ENCODE measurements around the gene EHD1. TPM values are rescaled to one million over a fixed set of nuclear protein-coding genes. Genes with fewer than 3 reads are reported as not detected.

Gene EHD1
- total RNA-seq, 5 donors from 2014 or later (not counting 1 experiment from before 2014, with no cell fraction given), result 126 to 286 (median 269) TPM

DNA sequence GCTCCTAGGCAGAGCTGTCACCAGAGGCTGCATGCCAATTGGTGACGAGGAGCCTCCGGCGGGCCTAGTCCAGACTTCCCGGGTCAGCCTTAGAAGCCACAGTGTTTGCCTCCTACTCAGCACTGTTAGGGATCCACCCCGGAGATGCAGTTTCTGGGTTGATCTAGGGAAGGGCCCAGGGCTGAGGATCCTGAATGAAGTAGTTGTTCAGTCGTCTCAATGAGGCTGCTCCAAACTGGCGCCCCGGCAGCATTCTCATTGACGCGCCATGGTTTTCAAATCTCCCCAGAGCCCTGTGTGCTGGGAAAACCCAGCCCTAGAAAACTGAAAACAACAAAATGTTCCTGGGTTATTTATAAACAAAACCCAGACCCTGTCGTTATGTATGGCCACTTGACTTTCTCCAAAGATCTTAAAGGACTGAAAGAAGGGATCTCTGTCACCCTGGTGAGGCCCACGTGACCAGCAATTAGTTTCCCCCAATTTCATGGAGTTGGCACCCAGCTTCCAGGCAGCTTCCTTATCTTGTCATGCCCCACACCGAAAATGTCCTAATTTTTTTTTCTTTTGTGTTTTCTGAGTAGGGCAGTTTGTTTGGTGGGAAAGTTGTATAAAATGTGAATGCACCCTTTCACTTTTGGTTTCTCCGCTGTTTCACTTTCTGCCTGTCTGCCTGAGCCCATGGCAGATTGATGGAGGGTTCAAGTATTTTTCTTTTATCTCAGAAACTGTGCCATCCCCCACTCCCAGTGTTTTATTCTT is 2.0 kb upstream of the EHD1 start:
- Histone ChIP-seq H3K36me3 (ENCODE audit: control insufficient read depth in 2 of 2, extremely low read depth in 1 of 2, insufficient read depth in 1 of 2, low read length in 1 of 2) (peaks cover 5 to 6% of the 10 kb centered on the region in 2 donors), H3K4me3 (ENCODE audit: control insufficient read depth in 1 of 2, extremely low read depth in 1 of 2, low read length in 1 of 2) (peak overlapping the region; percentile 24 to 44), H3K9me3 (no peaks in the 10 kb centered on the region), H3K4me1 (ENCODE audit: control insufficient read depth in 1 of 2, extremely low read depth in 1 of 2, insufficient read depth in 2 of 2, low read length in 2 of 2) (peaks cover 24 to 66% of the 10 kb centered on the region in 2 experiments), H3K27ac (ENCODE audit: low read length) (peak overlapping the region; percentile 89), H3K27me3 (replicated peaks in 1 of 2; ENCODE audit: control insufficient read depth in 2 of 2, extremely low read depth in 1 of 2, insufficient read depth in 2 of 2, low read length in 1 of 2) (no peaks in the 10 kb centered on the region)
- Mint-ChIP-seq H3K4me1 (peaks cover 43 to 60% (median 59%) of the 10 kb centered on the region in 3 donors), H3K27me3 (no peaks in the 10 kb centered on the region), H3K27ac (peak overlapping the region; percentile 96), H3K36me3 (peaks cover 20% of the 10 kb centered on the region), H3K9me3 (no peaks in the 10 kb centered on the region), H3K4me3 (peak overlapping the region; percentile 84 to 99 (median 99))
- DNase-seq (peak in 1 of 35 experiments; percentile 72), ATAC-seq (replicated peaks in 1 of 4) (no peak)
- CTCF ChIA-PET, result interaction anchor here in 1 of 2 donors (0.6 kb wide), 1 partner anchor 64 kb away, joined by 4 read pairs; no protein-coding TSS in a partner anchor
- WGBS (ENCODE audit: insufficient coverage), result 44% methylated on average over 8 of the region's 14 CpGs
- POLR2A ChIA-PET, result interaction anchor here (0.6 kb wide), 4 partner anchors 44 to 563 kb away, joined by 4 to 16 read pairs (median 6); partner anchors contain the start of gene PRDX5 (in 1 of the 2)

DNA sequence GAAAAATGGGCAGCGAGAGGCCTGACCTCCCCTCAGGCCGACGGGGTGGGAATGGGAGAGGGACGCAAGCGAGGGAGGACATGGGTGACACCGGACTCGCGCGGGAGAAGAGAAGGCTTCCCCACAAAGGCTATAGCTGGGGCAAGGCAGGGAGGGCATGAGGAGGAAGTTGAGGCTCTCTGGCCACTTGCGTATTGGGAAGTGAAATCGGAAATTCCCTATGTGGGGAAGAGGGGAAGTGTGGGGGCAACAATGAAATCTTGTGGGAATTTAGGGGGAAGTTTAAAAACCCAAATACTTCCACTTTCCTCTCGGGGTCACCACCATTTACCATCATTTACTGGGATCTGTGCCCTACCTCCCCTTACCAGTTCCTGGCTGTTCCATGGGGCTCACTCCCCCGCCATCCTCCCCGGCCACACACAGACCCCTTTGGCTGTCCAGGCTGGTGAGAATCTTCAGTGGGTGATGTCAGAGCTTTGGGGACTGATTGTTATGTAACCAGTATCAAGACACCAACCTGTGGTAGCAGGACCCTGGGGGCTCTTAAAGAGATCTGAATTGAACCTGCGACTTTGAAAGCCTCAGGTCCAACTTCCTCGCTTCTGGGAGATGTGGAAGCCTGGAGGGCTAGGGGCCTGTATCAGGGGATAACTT is 951 bp upstream of the EHD1 start:
- no peaks in the 10 kb centered on the region for H3K27me3 Mint-ChIP-seq
- H3K4me3 Mint-ChIP-seq, result peak overlapping the region; percentile 84 to 99 (median 99)
- CTCF ChIA-PET, result interaction anchor here (0.5 to 1.3 kb wide), 5 partner anchors 9 to 822 kb away, joined by 4 to 5 read pairs (median 4); no protein-coding TSS in a partner anchor
- no peaks in the 10 kb centered on the region for H3K9me3 ChIP-seq
- 5% methylated on average over 9 of the region's 16 CpGs for WGBS (ENCODE audit: insufficient coverage)
- peaks cover 11 to 14% of the 10 kb centered on the region in 2 donors for H3K36me3 ChIP-seq (ENCODE audit: control insufficient read depth in 2 of 2, extremely low read depth in 1 of 2, insufficient read depth in 1 of 2, low read length in 1 of 2)
- POLR2A ChIA-PET, result interaction anchor here in 1 of 2 donors (0.6 kb wide), 2 partner anchors 114 to 662 kb away, joined by 3 to 7 read pairs; no protein-coding TSS in a partner anchor
- peaks cover 30 to 69% of the 10 kb centered on the region in 2 experiments for H3K4me1 ChIP-seq (ENCODE audit: control insufficient read depth in 1 of 2, extremely low read depth in 1 of 2, insufficient read depth in 2 of 2, low read length in 2 of 2)
- no peak for ATAC-seq (replicated peaks in 1 of 4)
- H3K27me3 ChIP-seq (replicated peaks in 1 of 2; ENCODE audit: control insufficient read depth in 2 of 2, extremely low read depth in 1 of 2, insufficient read depth in 2 of 2, low read length in 1 of 2), result no peaks in the 10 kb centered on the region
- H3K36me3 Mint-ChIP-seq, result peaks cover 28% of the 10 kb centered on the region
- H3K4me3 ChIP-seq (ENCODE audit: control insufficient read depth in 1 of 2, extremely low read depth in 1 of 2, low read length in 1 of 2), result peak overlapping the region; percentile 53 to 72
- DNase-seq, result peak in 1 of 35 experiments; percentile 44
- peak overlapping the region; percentile 89 for H3K27ac ChIP-seq (ENCODE audit: low read length)
- no peaks in the 10 kb centered on the region for H3K9me3 Mint-ChIP-seq
- peaks cover 48 to 66% (median 64%) of the 10 kb centered on the region in 3 donors for H3K4me1 Mint-ChIP-seq
- peak overlapping the region; percentile 96 for H3K27ac Mint-ChIP-seq

DNA sequence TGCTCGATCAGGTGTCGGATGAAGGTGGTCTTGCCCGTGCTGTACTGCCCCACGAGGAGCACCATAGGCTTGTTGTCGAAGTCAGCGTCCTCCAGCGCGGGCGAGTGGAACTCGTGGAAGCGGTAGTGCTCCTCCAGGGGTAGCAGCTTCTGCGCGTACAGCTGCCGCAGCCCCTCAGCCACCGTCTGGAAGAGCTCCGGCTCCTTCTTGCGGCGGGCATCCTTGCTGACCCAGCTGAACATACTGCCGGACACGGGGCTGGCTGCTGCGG is 263 bp downstream of the EHD1 start:
- peaks cover 33% of the 10 kb centered on the region for H3K36me3 Mint-ChIP-seq
- Histone ChIP-seq H3K27ac (ENCODE audit: low read length) (peak overlapping the region; percentile 67), H3K4me3 (ENCODE audit: control insufficient read depth in 1 of 2, extremely low read depth in 1 of 2, low read length in 1 of 2) (peak overlapping the region; percentile 95 to 99), H3K36me3 (ENCODE audit: control insufficient read depth in 2 of 2, extremely low read depth in 1 of 2, insufficient read depth in 1 of 2, low read length in 1 of 2) (peaks cover 14 to 21% of the 10 kb centered on the region in 2 donors), H3K27me3 (replicated peaks in 1 of 2; ENCODE audit: control insufficient read depth in 2 of 2, extremely low read depth in 1 of 2, insufficient read depth in 2 of 2, low read length in 1 of 2) (no peaks in the 10 kb centered on the region), H3K4me1 (ENCODE audit: control insufficient read depth in 1 of 2, extremely low read depth in 1 of 2, insufficient read depth in 2 of 2, low read length in 2 of 2) (peaks cover 31 to 71% of the 10 kb centered on the region in 2 experiments), H3K9me3 (no peaks in the 10 kb centered on the region)
- H3K4me1 Mint-ChIP-seq, result peaks cover 55 to 67% (median 63%) of the 10 kb centered on the region in 3 donors
- ChIA-PET CTCF (interaction anchor here in 1 of 2 donors (0.5 to 1.3 kb wide), 5 partner anchors 9 to 90 kb away, joined by 3 to 5 read pairs (median 3); no protein-coding TSS in a partner anchor), POLR2A (interaction anchor here (0.5 to 1.3 kb wide), 9 partner anchors 9 to 677 kb away, joined by 3 to 8 read pairs (median 4); partner anchors contain the start of gene SF1 (in 1 of the 2))
- DNase-seq (peak in 1 of 35 experiments; percentile 37), ATAC-seq (replicated peaks in 1 of 4) (peak; percentile 16 to 34 (median 28))
- 0% methylated on average over 21 of the region's 21 CpGs for WGBS (ENCODE audit: insufficient coverage)
- H3K9me3 Mint-ChIP-seq, result no peaks in the 10 kb centered on the region
- peak overlapping the region; percentile 92 to 97 for H3K27ac Mint-ChIP-seq
- peak overlapping the region; percentile 99 for H3K4me3 Mint-ChIP-seq
- H3K27me3 Mint-ChIP-seq, result no peaks in the 10 kb centered on the region

DNA sequence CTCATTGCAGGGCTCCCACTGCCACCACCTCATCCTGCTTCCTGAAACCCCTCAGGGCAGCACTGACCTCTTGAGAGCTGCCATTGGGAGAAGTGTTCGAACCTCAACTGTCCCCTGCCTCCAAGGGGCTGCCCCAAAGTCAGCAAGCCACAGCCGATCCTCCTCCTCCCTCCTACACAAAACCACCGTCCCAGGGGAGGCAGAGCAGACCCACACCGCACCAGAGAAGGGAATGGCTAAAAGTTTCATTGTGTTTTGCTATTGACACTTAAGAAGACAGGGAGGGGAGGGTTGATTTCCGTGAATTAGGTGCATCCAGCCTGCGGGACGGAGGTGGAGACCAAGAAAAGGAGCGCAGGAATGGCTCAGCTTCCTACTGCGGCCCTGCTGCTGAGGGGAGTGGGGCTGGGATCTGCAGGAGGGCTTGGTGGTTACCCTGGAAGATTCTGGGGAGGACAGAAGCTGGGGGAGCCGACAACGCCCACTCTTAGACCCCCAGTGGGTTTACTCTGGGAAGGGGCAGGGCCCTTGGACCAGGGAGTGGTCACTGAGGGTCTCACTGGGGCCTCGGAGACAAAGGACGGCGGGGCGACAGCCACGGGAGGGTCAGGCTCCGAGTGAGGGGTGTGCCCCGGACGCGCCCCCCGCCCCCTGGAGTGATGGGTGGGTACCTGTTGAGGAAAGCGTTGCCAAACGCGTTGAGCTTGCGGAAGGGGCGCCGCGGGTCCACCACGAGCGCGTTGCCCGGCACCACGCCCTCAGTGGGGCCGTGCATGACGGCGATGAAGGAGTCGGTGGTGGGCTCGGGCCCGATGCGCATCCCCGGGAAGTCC is 815 bp downstream of the EHD1 start:
- under 1% methylated on average over 31 of the region's 41 CpGs for WGBS (ENCODE audit: insufficient coverage)
- Mint-ChIP-seq H3K9me3 (no peaks in the 10 kb centered on the region), H3K4me1 (peaks cover 60 to 73% (median 67%) of the 10 kb centered on the region in 3 donors), H3K27ac (peak overlapping the region; percentile 92 to 97), H3K36me3 (peaks cover 38% of the 10 kb centered on the region), H3K4me3 (peak overlapping the region; percentile 99), H3K27me3 (no peaks in the 10 kb centered on the region)
- DNase-seq (peak in 1 of 35 experiments; percentile 13), ATAC-seq (replicated peaks in 1 of 4) (peak in 3 of 4 experiments; percentile 1 to 5 (median 5))
- Histone ChIP-seq H3K4me1 (ENCODE audit: control insufficient read depth in 1 of 2, extremely low read depth in 1 of 2, insufficient read depth in 2 of 2, low read length in 2 of 2) (peaks cover 36 to 76% of the 10 kb centered on the region in 2 experiments), H3K4me3 (ENCODE audit: control insufficient read depth in 1 of 2, extremely low read depth in 1 of 2, low read length in 1 of 2) (peak overlapping the region; percentile 95 to 99), H3K27ac (ENCODE audit: low read length) (peak overlapping the region; percentile 67), H3K9me3 (no peaks in the 10 kb centered on the region), H3K27me3 (replicated peaks in 1 of 2; ENCODE audit: control insufficient read depth in 2 of 2, extremely low read depth in 1 of 2, insufficient read depth in 2 of 2, low read length in 1 of 2) (no peaks in the 10 kb centered on the region), H3K36me3 (ENCODE audit: control insufficient read depth in 2 of 2, extremely low read depth in 1 of 2, insufficient read depth in 1 of 2, low read length in 1 of 2) (peaks cover 14 to 26% of the 10 kb centered on the region in 2 donors)
- ChIA-PET CTCF (interaction anchor here in 1 of 2 donors (1.0 to 1.6 kb wide), 4 partner anchors 9 to 30 kb away, joined by 3 to 6 read pairs (median 3); no protein-coding TSS in a partner anchor), POLR2A (interaction anchor here (0.5 to 1.3 kb wide), 9 partner anchors 9 to 99 kb away, joined by 3 to 8 read pairs (median 4); partner anchors contain the start of gene SF1 (in 2 of the 2))

DNA sequence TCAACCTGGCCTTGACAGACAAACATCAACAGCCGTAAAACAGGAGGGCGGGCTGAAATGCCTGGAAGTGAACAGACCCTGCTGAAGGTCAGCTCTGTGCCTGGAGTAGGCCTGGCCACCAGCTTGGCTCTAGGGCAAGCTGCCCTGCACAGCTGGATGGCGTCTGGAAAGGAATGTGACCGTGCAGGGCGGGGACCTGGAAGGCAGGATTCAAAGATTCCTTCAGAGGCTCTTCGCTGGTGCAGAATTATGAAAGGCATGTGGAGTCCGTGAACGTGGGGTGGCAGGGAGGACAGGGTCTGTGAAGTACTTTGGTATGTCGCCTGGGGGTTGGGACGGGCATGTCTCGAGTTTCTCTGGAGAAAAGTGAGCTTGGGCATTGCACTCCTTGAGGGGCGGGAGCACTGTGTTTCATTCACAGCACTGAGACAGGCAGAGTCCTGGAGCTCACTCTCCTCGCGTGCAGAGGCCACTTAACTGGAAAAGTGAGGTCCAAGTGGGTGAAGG is 1.5 kb downstream of the EHD1 start:
- ATAC-seq (replicated peaks in 1 of 4) (no peak), DNase-seq (no peak)
- no peaks in the 10 kb centered on the region for H3K9me3 ChIP-seq
- 9% methylated on average over 14 of the region's 14 CpGs for WGBS (ENCODE audit: insufficient coverage)
- H3K4me3 ChIP-seq (ENCODE audit: control insufficient read depth in 1 of 2, extremely low read depth in 1 of 2, low read length in 1 of 2), result peak overlapping the region; percentile 95 to 99
- Mint-ChIP-seq H3K4me1 (peaks cover 67 to 75% (median 74%) of the 10 kb centered on the region in 3 donors), H3K27me3 (no peaks in the 10 kb centered on the region), H3K4me3 (peak overlapping the region; percentile 99), H3K9me3 (no peaks in the 10 kb centered on the region), H3K27ac (peak overlapping the region; percentile 92 to 97), H3K36me3 (peaks cover 39% of the 10 kb centered on the region)
- H3K4me1 ChIP-seq (ENCODE audit: control insufficient read depth in 1 of 2, extremely low read depth in 1 of 2, insufficient read depth in 2 of 2, low read length in 2 of 2), result peaks cover 38 to 83% of the 10 kb centered on the region in 2 experiments
- H3K27ac ChIP-seq (ENCODE audit: low read length), result peak overlapping the region; percentile 67
- no peaks in the 10 kb centered on the region for H3K27me3 ChIP-seq (replicated peaks in 1 of 2; ENCODE audit: control insufficient read depth in 2 of 2, extremely low read depth in 1 of 2, insufficient read depth in 2 of 2, low read length in 1 of 2)
- peaks cover 14 to 34% of the 10 kb centered on the region in 2 donors for H3K36me3 ChIP-seq (ENCODE audit: control insufficient read depth in 2 of 2, extremely low read depth in 1 of 2, insufficient read depth in 1 of 2, low read length in 1 of 2)
- CTCF ChIA-PET, result interaction anchor here in 1 of 2 donors (1.5 to 1.6 kb wide), 2 partner anchors 18 to 29 kb away, joined by 3 to 6 read pairs; no protein-coding TSS in a partner anchor
- POLR2A ChIA-PET, result interaction anchor here (0.9 to 1.3 kb wide), 3 partner anchors 14 to 98 kb away, joined by 3 to 5 read pairs (median 4); partner anchors contain the start of gene SF1 (in 1 of the 2)

Data from T-cell (primary cell).